HG03575 (cell line): ENCODE data around the gene CRYZL1.
"Not testable (repeated sequence)": the region's sequence is repeated elsewhere in the genome, so short reads cannot be mapped to it uniquely, and the experiment has no call there.

Experiments
- ATAC-seq: cut with Tn5 transposase; IDR thresholded peaks from one replicate; pipeline ENCODE4 v1.9.1; 2021; ENCODE audit not compliant: unreplicated experiment, insufficient number of reproducible peaks, low FRiP score; ENCODE audit errors: extremely low read depth

Gene CRYZL1

DNA sequence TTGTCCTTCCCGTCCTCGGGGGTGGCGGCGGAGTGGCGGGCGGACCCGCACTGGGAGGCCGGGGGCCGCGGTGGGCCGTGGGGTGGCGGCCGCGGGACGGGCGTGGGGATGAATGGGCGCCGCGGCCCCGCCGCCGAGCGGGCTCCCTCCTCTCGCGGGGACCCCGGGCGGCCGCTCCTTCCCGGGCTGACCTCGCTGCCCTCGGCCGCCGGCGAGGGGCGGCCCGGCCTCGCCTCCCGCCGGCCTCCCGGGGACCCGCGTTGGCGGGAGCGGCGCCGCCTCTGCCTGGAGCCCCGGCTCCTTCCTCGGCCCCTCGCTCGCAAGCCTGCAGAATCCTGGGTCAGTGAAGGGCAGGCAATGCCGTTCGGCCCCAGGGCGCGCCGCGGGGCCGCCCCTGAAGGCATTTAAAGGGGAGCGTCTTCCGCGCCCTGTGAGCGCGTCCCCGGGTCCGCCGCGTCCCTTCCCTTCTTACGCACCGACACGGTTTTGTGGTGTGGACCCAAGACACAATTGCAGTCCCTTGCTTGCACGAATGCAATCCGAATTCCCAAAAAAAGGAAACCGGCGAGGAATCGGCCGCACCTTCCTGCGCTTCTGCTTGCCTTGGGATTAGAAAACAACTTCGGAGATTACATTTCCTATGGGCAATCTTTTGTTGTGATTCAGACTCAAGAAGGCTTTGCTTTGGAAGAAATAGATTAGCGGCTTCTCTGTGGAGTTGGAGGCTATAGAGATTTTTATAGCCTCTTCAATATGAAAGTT is 1.5 kb upstream of the CRYZL1 start:
- ATAC-seq = no peak

DNA sequence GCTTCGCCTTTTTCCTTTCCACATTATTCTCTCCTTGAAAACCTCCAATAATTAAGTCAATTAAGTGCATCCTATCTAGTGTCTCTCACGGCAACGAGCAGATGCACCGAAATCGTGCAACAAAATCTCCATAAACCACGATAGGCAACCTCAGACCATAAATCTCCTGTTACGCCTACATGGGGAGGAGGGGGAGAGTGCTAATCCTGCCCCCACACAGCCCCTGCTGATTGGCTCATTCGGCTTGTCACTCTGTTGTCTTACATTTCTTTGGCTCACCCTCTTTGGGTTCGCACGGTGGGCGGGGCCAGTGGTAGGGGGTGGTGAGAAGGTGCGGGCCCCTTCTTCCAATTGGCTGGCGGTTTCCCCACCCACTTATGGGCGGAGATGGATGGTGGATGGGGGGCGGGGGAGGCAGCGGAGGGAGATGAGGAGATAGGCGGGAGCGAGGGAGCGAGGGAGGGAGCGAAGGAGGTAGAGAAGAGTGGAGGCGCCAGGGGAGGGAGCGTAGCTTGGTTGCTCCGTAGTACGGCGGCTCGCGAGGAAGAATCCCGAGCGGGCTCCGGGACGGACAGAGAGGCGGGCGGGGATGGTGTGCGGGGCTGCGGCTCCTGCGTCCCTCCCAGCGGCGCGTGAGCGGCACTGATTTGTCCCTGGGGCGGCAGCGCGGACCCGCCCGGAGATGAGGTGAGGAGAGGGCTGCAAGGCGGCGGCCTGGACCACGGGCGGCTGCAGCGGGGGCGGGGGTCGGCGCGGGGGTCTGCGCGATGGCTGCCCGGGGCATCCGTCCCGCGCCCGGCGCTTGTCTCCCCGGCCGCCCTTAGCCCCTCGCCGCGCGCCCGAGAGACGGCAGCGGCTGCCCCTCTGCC is 720 bp upstream of the CRYZL1 start, which contains the start of gene ITSN1:
Gene ITSN1 (plus strand): TSS at position 475 of the 869 bp plus-strand sequence. CDS start 76,328 bp downstream, outside the sequence.
- peak; percentile 75 for ATAC-seq

DNA sequence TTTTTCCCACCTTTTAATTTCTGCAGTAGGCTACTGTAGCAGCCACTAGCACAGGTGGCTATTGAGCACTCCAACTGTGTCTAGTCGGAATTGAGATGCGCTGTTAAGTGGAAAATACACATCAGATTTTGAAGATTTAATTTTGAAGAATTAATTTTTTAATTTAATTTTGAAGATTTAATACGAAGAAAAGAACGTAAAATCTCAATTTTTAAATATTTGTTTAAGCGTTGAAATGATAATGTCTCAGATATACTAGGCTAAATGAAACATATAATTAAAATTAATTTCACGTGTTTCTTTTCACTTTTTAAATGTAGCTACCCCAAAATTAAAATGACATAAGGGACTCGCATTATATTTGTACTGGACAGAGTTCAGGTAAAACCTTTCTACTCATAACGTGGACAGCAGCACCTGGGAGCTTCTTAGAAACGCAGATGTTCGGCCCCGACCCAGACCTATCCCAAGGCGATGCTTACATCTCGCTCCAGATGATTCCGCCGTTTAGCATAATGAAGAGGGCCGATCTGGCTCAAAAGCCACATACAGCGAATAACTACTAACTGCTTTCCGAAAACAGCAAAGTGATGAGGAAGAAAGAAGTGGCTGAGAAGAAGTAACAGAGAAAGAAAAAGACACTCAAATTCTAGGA is 717 bp downstream of the CRYZL1 start:
- no peak for ATAC-seq

DNA sequence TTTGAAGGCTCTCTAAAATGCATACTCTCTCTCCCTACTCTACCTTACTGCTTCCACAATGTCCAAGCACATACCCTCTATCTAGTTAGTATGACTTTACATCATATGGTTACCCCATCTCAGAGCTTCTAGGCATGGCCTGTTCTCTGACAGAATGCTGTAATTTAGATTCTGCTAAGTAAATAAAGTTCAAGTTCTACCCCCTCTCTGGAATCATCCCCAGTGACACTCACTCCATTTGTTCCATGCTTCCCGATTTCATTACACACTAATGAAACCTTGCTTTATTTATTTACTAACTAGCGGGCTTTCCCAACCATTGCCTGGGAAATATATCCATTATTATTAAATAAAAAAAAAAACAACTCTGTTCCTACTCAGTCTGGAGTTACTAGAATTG is 7.3 kb downstream of the CRYZL1 start:
- no peak for ATAC-seq

DNA sequence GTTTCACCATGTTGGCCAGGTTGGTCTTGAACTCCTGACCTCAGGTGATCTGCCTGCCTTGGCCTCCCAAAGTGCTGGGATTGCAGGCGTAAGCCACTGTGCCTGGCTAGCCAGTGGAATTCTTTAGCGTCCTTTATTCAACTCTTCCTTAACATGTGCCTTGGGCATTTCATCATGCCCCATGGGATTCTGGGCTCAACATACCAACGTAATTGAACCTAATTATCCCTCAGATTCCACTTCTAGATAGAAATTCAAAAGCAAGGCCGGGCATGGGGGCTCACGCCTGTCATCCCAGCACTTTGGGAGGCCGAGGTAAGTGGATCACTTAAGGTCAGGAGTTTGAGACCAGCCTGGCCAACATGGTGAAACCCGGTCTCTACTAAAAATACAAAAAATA is 15.4 kb downstream of the CRYZL1 start:
- ATAC-seq = not testable (repeated sequence)

DNA sequence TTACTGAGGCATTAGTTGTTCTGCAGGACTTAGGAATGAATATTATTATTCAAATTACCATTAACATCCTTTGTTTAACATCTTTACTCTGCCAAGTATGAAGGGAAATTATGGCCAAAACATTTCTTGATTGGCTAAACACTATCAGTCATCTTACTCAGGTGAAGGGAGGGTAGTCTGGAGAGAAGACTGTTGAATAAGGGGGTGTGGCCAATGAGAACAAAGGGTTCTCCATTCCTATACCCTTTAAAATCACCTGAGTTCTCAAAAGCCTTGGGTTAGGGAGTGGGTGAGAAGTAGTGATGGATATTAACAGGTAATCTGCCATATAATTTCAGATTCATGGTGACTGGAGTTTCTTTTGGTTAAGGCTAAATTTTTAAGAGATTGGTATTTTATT is 19.3 kb downstream of the CRYZL1 start:
- no peak for ATAC-seq

DNA sequence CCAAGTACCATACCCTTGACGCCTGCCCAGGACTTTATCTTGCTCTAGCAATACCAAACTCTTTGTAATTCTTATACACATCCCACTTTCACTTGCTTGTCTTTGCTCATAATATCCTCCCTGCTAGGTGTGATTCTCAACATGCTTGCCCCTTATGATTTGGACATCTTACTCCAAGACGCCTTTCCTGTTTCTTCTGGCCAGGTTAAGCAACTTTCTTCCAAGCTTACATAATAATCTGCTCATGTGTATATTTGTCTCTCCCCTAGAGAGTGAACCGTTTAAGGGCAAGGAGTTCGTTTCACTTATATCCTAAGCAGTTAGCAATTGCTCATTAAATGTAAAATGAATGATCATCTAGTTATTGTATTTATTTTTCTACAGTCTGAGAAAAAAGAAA is 21.8 kb downstream of the CRYZL1 start:
- ATAC-seq = no peak

DNA sequence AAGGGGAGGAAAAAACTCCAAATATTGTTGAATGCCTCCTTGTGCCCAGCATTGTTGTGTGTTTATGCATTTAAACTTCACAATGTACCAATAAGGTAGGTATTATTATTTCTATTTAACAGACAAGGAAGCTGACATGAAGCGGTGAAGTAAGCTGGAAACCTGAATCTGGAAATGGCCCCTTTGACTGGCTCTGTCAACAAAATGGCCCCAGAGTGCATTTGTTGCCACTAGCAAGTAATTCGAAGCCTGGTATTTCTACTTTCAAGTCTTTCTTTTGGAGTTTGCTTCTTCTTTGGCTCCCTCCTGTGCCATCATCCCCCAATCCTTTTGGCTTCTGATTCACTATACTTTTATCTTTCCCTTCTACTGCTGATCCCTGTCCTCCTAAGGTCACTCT is 23.1 kb downstream of the CRYZL1 start:
- no peak for ATAC-seq

DNA sequence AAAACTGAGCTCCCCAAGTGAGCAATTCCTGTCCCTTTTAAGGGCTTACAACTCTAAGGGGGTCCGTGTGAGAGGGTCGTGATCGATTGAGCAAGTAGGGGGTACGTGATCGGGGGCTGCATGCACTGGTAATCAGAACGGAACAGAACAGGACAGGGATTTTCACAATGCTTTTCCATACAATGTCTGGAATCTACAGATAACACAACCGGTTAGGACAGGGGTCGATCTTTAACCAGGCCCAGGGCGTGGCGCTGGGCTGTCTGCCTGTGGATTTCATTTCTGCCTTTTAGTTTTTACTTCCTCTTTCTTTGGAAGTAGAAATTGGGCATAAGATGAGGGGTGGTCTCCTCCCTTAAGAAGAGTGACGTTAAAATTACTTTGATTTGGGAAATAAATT is 24.0 kb downstream of the CRYZL1 start:
- not testable (repeated sequence) for ATAC-seq

DNA sequence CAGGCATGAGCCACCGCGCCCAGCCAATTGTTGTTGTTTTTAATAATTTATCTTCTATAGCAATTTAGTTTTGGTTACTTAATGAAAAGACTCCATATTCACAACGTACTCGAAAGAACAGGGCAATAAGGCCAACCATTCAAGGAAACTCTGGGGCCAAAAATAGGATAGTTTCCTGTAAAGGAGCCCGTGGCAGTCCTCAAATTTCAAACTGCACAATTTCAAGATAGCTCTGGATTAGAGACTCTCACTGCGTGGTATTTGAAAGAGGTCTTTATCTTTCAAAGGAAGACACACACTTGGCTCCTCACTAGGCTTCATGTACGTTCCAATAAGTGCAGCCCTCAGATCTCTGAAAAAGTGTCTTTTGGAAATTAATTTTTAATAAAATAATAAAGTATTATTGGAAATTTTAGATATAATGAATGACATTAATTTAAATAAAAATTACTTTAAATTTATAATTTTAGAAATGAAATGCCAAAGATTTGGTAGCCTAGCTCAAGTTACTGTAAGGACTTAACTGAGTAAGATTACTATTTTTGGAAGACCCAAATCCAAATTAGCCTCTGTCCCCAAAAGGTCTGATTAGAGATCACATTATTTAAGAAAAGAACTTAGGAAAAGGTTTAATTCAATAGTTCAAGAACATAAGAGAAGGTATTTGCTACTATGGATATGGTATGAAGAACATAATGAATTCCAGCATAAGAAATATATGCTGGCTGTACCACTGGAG is 30.4 kb downstream of the CRYZL1 start:
- no peak for ATAC-seq

DNA sequence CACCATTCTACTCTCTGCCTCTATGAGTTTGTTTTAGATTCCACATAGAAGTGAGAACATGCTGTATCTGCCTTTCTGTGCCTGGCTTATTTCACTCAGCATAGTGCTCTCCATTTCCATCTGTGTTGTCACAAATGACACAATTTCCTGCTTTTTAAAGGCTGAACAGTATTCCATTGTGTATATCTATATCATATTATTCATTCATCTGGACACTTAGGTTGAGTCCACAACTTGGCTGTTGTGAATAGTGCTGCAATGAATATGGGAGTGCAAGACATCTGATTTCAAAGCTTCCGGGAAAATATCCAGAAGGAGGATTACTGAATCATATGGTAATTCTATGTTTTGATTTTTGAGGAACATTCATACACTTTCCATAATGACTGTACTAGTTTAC is 33.0 kb downstream of the CRYZL1 start:
- ATAC-seq = no peak

DNA sequence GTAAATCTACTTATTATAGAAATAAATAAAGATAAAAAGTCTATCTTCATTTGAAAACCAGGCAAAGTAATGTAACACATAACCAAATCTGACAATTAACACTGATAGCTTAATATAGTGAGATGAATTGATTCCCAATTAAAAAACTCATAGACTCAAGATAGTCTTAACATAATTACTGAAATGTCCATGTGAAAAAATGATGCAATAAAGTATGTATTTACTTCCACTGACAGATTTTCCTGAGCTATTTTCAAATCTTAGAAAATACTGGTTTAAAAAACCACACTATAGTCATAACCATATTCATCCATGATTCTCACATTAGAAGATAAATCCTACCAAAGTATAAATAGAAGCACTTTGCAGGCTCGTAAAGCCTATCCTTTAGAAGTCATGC is 43.5 kb downstream of the CRYZL1 start:
- no peak for ATAC-seq

DNA sequence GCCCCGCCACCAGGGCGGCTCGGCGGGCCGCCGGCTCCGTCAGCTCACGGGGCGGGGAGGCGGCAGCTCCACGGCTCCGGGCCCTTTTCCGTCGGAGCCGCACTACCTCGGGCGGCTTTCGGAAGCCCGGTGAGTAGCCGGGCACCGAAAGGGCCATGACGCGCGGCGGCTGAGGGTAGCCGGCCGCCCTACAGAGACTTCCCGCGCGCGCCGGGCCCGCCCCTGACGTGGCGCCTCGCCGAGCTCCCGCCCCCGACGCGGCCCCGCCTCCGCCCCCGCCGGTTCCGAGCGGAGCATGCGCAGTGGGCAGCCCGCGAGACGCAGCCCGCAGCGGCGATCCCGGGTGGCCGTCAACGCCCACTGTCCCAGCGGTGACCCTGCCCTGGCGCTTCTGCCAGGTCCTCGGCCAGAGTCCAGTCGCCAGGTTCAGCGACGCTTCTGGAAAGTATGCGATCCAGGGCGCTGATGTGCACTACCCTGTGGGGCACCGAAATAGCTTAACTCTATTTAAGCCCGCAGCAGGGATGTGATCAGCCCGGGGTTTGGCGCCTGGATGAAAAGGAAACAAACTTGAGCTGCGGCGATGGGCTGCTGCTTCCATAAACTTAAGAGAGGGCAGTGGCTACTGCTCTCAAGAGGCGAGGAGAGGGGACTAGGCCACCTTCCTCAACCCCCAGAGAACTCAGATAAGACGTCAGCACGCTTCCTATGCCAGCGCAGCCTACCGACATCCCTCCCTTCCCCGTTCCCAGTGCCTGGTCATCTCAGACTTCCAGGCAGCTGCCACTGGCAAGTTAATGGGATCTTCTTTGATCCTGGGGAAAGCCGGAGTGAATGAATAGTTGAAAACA is 52.8 kb downstream of the CRYZL1 start, which contains the start of gene DONSON:
Gene DONSON (minus strand): TSS at position 200 of the 851 bp plus-strand sequence. CDS start 43 bp downstream, at position 157.
- no peak for ATAC-seq

DNA sequence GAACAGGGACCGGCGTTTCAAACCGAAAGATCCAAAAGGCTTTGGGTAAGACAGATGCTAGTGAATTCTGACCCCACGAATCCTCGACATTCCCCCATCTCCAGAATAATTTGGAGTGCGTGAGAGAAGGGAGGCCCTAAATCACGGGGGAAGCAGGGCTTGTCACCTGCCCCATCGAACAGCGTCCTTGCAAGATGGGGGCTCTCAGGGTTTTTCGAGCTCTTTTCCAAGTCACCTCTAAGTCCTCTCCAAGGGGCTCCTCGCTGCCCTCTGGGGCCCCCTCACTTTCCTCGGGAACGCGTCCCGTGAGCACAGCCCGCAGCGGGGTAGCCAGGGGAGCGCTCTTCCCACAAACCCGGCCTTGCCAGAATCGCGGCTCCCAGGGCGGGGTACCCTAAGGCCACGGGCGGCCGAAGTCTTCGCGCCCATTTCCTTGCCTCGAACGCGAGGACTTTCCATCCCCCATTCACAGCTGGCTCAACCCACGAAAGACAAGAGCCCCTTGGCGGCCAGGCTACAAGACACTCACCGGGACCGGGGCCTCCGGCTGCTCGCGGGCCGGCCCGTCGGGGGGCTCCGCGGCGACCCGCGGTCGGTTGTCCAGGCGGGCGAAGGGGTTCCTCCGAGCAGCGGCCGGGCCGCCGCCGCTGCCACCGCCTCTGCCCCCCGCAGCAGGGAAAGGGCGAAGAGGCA is 53.6 kb downstream of the CRYZL1 start:
- no peak for ATAC-seq

DNA sequence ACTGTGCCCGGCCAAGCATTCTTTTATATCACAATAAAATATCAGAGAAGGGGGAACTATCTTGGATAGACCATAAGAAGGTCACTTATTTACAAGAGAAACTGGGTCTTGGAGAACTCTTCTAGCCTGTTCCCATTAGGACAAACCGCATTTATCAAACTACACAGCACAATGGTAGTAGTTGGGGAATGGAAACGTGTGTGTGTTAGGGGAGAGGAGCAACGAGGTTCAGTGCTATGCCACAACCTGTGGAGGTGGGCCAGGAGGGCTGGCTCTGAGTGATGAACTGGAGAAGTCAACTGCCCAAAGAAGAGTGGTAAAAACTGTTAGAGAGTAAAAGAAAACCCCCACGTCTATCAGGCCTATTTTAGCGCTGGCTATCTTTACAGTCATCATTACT is 54.6 kb downstream of the CRYZL1 start:
- no peak for ATAC-seq

DNA sequence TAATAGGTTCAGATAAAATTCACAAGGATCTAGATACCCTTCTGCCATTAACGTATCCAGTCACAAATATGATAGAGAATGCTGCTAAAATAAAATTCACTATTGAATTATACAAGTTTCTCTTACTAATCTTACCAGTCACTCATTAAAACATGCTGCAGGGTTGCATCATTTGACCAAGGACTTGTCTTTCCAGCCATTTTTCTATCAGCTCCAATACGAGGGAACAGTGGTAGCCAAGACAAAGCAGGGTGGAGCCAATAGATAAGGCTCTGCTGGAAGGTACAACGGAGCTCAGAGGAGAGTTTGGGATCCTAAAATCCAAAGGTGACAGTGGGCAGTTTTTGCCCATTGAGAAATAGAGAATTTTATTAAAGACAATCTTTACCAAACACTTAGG is 57.1 kb downstream of the CRYZL1 start:
- ATAC-seq = no peak

DNA sequence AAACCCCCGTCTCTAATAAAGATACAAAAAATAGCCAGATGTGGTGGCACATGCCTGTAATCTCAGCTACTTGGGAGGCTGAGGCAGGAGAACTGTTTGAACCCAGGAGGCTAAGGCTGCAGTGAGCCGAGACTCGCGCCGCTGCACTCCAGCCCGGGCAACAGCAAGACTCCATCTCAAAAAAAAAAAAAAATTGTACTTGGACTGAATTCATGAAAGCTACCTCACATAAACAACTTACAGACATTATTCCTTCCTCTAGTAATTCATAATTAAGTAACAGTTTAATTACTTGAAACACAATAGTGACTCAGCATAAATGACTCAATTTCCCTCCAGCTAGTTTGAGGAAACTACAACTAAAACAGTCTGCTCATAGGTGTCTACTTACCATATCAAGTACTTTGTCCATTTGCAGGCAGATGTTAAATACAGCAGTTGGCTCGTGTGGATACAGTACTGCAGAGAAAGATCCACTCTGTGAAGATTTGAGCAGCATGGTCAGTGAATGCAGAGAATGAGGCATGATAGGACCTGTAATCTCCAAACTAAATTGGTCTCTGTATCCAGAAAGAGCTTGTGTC is 62.5 kb downstream of the CRYZL1 start:
- no peak for ATAC-seq
